Effector CD8-positive, alpha-beta T cell (primary cell): Measurements from ENCODE around the gene UBXN1.
"Not testable (repeated sequence)": the region's sequence is repeated elsewhere in the genome, so short reads cannot be mapped to it uniquely, and the experiment has no call there.

Source experiments
- DNase-seq: peaks from one replicate; lab custom pipeline; 2025; lab: John Stamatoyannopoulos, UW

UBXN1 gene

DNA sequence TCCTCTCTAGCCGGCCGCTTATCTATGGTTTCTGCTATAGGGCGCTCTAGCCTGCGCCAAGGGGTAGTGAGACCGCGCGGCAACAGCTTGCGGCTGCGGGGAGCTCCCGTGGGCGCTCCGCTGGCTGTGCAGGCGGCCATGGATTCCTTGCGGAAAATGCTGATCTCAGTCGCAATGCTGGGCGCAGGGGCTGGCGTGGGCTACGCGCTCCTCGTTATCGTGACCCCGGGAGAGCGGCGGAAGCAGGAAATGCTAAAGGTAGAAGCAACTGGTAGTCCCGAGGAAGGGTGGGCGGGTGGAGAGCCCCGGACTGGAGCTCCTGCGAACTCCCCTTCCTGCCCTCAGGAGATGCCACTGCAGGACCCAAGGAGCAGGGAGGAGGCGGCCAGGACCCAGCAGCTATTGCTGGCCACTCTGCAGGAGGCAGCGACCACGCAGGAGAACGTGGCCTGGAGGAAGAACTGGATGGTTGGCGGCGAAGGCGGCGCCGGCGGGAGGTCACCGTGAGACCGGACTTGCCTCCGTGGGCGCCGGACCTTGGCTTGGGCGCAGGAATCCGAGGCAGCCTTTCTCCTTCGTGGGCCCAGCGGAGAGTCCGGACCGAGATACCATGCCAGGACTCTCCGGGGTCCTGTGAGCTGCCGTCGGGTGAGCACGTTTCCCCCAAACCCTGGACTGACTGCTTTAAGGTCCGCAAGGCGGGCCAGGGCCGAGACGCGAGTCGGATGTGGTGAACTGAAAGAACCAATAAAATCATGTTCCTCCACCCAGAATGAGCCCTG, 7.1 kb downstream of the UBXN1 start, which contains the start of the genes LBHD1 and UQCC3:
Gene LBHD1 (minus strand): TSS at position 660 of the 782 bp plus-strand sequence. CDS start 2,236 bp downstream, outside the sequence.
Gene UQCC3 (plus strand): TSS at position 66 of the 782 bp plus-strand sequence. CDS start 73 bp downstream, at position 139.
- peak; percentile 65 for DNase-seq

DNA sequence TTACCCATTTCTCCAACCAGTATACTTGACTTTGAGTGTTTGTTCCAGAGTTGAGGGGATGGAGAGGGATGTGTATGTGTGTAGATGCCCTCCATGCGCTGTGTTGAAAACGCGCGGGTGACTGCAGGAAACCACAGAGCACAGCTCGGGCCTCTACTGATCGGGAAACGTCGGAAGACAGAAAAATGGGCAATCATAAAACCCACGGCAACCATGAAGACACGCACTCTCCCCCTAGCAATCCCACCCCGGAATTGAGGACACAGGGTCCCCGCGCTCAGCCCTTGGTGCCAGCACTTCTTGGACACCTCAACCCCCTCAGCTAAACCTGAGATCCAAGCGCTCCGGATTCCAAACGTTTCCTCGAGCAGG, 7.7 kb downstream of the UBXN1 start:
- no peak for DNase-seq

DNA sequence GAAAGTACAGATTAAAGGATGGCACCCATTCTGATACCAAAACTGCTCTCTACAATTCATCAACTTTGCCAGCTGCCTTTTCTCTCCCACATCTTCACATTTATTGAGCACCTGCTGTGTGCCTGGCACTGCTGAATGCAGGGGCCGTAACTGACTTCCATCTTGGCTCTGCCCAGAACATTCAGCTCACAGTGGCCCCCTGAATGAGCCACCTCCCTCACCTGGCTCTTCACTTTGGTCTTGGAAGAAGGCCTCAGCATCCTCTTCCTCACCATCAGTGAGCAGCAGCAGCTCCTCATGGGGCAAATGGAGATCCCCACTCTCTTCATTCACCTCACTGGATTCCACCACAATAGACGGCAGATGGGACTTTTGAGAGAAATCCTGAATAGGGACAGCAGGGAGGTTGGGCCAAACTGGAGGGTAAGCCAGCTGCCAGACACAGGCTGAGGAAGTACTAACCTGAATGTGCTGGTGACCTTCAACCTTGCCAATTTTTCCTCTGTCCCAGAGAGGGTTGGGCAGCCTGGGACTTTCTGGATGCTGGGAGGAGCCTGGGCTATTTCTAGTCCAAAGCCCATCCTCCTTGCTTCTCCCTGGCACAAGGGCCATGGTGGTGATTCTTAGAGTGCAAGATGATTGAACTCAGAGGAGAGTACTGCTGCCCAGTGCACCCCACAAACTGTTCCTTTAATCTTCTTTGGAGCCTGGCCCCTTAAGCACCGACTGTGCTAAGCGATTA, 9.3 kb downstream of the UBXN1 start:
- no peak for DNase-seq

DNA sequence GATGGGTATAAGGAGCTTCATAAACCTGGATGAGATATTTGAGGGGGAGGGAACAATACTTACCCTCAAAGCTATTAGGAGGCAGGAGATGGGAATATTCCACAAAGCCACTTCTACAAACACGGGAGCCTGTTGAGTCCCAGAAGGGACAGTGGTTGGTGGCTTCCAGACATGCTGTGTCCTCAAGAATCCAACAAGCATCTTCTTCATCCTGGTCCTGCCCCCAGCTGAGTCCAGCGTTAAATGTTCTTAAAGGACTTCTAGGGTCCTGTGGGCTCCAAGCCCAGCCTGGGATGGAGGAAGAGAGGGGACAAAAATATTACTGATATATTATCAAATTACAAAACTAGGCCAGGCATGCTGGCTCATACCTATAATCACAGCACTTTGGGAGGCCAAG, 11.4 kb downstream of the UBXN1 start:
- no peak for DNase-seq

DNA sequence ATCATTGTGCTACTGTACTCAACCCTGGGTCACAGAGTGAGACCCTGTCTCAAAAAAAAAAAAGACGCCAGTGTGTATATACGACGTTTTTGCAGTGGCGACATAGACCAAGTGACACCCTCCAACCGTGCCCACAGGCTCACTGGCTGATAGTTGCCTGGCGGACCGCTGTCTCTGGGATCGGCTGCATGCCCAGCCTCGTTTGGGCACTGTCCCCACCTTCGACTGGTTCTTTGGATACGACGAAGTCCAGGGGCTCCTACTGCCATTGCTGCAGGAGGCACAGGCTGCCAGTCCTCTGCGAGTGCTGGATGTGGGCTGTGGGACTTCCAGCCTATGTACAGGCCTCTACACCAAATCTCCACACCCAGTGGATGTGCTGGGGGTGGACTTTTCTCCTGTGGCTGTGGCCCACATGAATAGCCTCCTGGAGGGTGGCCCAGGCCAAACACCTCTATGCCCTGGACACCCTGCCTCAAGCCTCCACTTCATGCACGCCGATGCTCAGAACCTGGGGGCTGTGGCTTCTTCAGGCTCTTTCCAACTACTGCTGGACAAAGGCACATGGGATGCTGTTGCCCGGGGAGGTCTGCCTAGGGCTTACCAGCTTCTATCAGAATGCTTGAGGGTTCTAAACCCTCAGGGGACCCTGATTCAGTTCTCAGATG, 12.5 kb downstream of the UBXN1 start:
- no peak for DNase-seq

DNA sequence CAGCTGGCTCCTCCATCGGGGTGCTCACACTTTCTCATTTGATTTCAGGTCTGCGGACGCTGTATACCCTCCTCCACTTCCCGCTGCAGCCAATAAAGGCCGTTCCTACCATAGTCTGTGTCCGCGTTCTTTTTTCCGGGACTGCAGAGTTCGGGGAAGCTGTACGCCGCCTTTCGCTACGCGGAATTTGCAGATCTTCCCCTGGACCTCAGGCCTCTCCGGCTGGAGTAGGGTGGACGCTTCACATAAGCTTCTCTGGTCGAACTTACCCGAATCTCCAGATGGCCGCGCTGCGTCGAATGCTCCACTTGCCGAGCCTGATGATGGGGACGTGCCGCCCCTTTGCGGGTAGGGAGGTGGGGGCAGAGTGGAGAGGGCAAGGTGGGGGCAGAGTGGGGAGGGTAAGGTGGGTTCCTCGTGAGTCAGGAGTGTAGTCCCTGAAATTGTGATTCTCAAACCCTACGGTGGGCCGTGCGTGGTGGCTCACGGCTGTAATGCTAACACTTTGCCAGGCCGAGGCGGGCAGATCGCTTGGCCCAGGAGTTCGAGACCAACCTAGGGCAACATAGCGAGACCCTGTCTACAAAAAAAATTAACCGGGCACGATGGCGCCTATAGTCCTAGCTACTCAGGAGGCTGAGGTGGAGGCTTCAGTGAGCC, 13.1 kb downstream of the UBXN1 start:
- peak; percentile 31 for DNase-seq

GRCh38 chr11:62665075-62665598, 13.7 kb downstream of the UBXN1 start, which contains the start of the genes C11orf98 and CSKMT:
TSS of gene C11orf98 (minus strand) at chr11:62665210. CDS start at chr11:62665169, 41 bp downstream.
TSS of gene CSKMT (plus strand) at chr11:62665312. CDS start at chr11:62665880, 568 bp downstream.
- DNase-seq = peak; percentile 93

DNA sequence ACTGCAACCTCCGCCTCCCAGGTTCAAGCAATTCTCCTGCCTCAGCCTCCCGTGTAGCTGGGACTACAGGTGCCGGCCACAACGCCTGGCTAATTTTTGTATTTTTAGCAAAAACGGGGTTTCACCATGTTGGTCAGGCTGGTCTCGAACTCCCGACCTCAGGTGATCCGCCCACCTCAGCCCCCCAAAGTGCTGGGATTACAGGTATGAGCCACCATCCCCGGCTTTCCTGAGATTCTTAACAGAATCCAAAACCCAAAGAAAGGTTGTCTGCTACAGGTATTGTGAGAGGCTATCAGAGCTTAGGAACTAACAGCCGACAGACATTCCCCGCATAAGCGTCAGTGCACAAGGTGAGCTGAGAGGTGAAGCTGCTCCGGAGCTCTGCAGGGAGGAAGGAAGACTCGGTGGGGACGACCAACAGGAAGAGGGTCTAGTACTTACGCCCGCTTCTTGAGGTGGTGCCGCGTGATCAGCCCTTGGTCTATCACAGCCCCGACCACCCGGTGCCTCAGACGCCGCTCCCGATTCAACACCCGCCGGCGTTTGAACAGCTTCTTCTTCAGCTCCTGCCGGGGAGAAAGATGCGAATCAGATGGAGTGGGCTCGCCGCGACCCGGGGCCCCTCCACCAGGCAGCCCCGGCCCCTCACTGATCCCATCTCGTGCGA, 14.3 kb downstream of the UBXN1 start:
- DNase-seq = peak; percentile 52

- no peak for DNase-seq
These were observed 22.0 kb downstream of the UBXN1 start for GRCh38 chr11:62656796-62657429.

DNA sequence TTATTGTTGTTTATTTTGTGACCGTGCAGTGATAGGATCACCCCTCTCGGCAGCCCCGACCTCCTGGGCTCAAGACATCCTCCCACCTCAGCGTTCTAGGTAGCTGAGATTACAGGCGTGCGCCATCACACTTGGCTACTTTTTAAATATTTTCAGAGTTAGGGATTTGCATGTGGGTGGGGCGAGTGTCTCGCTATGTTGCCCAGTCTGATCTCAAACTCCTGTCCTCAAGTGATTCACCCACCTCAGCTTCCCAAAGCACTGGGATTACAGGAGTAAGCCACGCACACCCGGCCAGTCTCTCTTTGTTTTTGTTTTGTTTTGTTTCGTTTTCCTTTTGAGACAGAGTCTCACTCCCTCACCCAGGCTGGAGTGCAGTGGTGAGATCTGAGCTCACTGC, 24.6 kb downstream of the UBXN1 start:
- no peak for DNase-seq

DNA sequence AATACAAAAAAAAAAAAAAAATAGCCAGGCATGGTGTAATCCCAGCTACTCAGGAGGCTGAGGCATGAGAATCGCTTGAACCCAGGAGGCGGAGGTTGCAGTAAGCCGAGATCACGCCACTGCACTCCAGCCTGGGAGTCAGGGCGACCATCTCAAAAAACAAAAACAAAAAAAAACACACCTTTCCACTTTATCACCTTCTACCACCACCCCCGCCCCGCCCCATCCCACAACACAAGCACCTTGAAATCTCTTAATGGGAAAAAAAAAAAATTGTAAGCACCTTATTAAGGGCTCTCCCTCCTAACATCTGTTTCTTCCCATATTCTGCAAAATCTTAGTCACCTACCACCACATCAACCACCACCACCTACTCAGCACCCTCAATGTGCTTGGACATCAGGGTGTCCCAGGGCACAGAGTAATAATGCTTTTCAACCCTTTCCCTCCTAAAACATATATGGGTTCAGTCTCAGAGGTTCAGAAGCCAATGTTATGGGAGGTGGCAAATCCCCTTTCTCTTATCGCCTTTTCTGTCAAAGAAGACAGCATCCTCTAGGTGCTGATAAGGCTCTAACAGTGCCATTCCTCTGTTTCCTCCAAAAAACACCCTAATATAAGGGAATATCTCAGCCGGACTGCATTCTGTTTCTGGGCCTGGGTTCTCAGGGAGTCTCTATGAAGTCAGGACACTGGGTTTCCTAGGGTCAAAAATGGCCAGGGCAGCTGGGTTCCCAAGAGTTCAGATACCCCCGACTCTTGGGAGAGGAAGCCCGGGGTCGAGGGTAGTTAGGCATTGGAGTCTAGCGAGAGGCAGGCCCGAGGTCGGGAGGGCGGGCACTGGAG, 26.5 kb downstream of the UBXN1 start:
- DNase-seq = no peak

GRCh38 chr11:62650283-62650682, 28.6 kb downstream of the UBXN1 start:
- not testable (repeated sequence) for DNase-seq

- no peak for DNase-seq
These were observed 29.4 kb downstream of the UBXN1 start for GRCh38 chr11:62649486-62649885.

DNA sequence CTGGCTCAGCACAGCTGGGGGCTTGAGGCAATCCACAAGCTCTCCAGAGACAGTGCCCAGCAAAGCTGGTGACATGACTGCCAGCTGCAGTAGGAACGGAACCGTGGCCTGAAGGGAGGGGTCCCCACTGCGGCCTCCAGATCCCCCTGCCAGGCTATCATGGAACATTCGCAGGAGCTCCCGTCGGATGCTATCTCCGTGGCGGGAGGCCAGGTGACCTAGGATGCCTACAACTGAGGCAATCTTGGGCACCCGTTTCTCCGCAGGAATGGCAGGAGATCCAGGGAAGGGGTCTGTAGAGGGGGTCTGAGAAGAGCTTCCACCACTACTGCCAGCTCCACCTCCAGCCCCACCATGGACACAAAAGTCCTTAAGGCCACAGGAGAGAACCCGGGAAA, 29.9 kb downstream of the UBXN1 start:
- DNase-seq = no peak

DNA sequence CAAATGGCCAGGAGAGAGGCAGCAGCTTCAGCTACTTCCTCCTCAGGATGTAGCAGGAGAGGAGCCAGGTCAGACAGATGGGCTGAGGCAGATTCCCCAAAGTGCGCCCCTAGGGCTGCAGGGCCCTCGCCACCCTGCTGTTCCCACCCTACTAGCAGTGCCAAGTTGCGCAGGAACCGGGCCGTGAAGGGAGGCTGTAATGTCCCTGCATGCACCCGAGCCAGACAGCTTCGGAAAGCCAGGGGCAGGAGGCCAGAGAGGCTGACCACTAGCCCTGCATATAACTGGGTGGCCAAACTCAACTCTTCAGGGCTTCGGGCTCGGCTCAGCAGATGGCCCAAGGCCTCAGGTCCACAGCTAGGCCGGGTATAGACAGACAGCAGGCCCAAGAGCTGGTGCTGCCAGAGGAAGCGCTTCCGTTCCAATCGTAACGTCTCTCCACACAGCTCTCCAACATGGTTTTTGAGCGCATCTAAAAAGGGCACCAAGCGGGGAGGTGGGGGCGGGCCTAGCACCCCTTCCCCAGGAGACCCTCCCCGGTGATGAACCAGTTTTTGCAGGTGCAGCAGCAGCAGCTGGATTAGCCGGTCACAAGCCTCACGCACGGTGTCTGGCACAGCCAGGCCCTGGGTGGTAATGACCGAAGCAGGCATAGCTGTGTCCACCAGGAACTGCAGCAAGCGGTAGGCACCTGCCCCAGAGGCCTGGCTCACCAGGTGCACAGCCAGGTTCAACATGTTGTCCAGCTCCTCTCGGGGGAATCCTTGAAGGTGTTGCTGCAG, 30.5 kb downstream of the UBXN1 start:
- no peak for DNase-seq

DNA sequence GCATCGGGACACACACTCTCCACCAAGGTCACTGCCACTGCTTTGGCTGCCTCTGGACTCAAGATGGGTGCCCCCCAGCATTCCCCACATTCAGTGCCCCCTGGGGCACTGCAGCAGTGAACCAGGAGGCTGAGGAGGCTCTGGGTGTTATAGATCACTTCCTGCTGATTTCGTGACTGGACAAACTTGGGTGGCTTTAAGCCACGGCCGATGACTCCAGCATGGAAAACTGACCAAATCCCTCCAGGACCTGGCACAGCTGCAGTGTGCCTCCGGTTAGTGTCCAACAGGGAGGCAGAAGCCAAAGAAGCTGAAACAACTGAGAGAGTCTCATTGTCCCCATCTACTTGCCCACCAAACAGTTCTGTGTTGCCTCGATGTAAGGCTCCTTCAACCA, 31.3 kb downstream of the UBXN1 start:
- DNase-seq = no peak

DNA sequence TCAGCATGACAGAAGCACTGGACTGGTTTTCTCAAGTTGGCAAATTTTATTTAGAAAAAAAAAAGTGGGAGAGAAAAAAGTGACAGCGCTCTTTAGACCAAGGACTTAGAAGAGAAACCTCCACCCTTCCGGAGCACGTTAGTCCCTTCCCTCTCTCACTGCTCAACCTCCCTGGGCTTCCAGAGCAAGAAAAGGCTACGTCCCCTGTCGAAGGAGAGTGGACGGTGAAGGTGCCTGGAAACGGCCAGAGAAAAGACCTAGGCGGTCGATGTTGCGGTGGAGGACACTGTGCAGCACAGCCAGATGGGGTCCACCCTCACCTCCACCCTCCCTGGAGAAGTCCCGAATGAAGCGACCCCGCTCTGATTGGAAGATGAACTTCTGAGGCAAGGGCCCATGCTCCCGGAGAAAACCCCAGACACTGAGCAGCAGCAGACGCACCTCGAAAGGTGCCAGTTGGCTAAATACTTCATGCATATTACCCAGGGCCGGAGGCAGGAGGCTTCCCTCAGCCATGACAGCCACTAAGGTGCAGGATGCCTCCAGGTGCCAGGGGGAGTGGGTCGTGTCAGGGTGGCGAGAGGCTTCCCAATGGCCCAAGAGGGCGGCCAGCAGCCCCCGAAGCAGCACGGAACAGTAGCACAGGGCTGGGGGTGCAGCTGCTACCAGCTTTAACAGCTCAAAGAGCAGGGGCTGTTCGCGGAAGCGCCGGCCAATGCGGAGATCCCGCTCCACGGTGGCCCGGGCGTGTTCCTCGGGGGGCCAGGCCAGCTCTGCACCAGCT, 31.9 kb downstream of the UBXN1 start:
- DNase-seq = no peak
